H9 (cell line): Measurements from ENCODE around the gene KCNAB1. TPM values are rescaled to one million over a fixed set of nuclear protein-coding genes. Genes with fewer than 3 reads are reported as not detected.
"Not testable (repeated sequence)": the region's sequence is repeated elsewhere in the genome, so short reads cannot be mapped to it uniquely, and the experiment has no call there.

ENCODE experiments used
- DNase-seq: peaks from one replicate; pipeline ENCODE4 v3.0.0-alpha.2; 2017
- H2AFZ ChIP-seq: one replicate; pipeline ENCODE4 v1.6.1; 2013; ENCODE audit warnings: mild to moderate bottlenecking, low read length, control low read depth, moderate library complexity
- H2AK5ac ChIP-seq: 2 replicates; pipeline ENCODE4 v1.6.1; 2013; ENCODE audit warnings: low read length, control low read depth, mixed read lengths; ENCODE audit not compliant: insufficient read length
- H2BK120ac ChIP-seq: one replicate; pipeline ENCODE4 v1.6.1; 2013; ENCODE audit warnings: low read depth, mild to moderate bottlenecking, low read length, control low read depth, inconsistent platforms; ENCODE audit not compliant: poor library complexity, severe bottlenecking
- H2BK12ac ChIP-seq: 2 replicates; pipeline ENCODE4 v1.6.1; 2013; ENCODE audit warnings: low read length, control low read depth, mixed read lengths, low read depth; ENCODE audit not compliant: insufficient read length
- H2BK15ac ChIP-seq: 2 replicates; pipeline ENCODE4 v1.6.1; 2013; ENCODE audit warnings: low read depth, low read length, control low read depth
- H2BK20ac ChIP-seq: one replicate; pipeline ENCODE4 v1.6.1; 2013; ENCODE audit warnings: low read depth, mild to moderate bottlenecking, low read length, control low read depth, inconsistent platforms; ENCODE audit not compliant: poor library complexity, severe bottlenecking
- H2BK5ac ChIP-seq: 2 replicates; pipeline ENCODE4 v1.6.1; 2013; ENCODE audit warnings: low read length, control low read depth, mixed read lengths; ENCODE audit not compliant: insufficient read length
- H3K14ac ChIP-seq: 2 replicates; pipeline ENCODE4 v1.6.1; 2013; ENCODE audit warnings: low read length, control low read depth; ENCODE audit not compliant: insufficient read depth
- H3K18ac ChIP-seq: 2 replicates; pipeline ENCODE4 v1.6.1; 2013; ENCODE audit warnings: low read depth, mild to moderate bottlenecking, mixed read lengths, low read length, control low read depth; ENCODE audit not compliant: insufficient read length
- H3K23ac ChIP-seq: 2 replicates; pipeline ENCODE4 v1.6.1; 2013; ENCODE audit warnings: low read length, control low read depth, mixed read lengths, low read depth; ENCODE audit not compliant: insufficient read length
- H3K23me2 ChIP-seq: 2 replicates; pipeline ENCODE4 v1.6.1; 2013; ENCODE audit warnings: low read depth, mild to moderate bottlenecking, mixed read lengths, low read length, control low read depth; ENCODE audit not compliant: insufficient read length, poor library complexity, severe bottlenecking
- H3K27ac ChIP-seq: 2 replicates; pipeline ENCODE4 v1.5.1; 2013; ENCODE audit warnings: low read length, control low read depth, mixed read lengths, low read depth; ENCODE audit not compliant: insufficient read length
- H3K27me3 ChIP-seq: 2 replicates; pipeline ENCODE4 v1.6.1; 2013; ENCODE audit warnings: low read length, control low read depth, inconsistent platforms; ENCODE audit not compliant: insufficient read depth
- H3K4ac ChIP-seq: 2 replicates; pipeline ENCODE4 v1.6.1; 2013; ENCODE audit warnings: low read depth, mild to moderate bottlenecking, control low read depth, inconsistent platforms, low read length, moderate library complexity
- H3K4me1 ChIP-seq: 2 replicates; pipeline ENCODE4 v1.6.1; 2013; ENCODE audit warnings: low read length, control low read depth, inconsistent platforms; ENCODE audit not compliant: insufficient read depth
- H3K4me2 ChIP-seq: 2 replicates; pipeline ENCODE4 v1.6.1; 2013; ENCODE audit warnings: low read length, control low read depth, mixed read lengths; ENCODE audit not compliant: insufficient read length, insufficient read depth
- H3K56ac ChIP-seq: 2 replicates; pipeline ENCODE4 v1.6.1; 2013; ENCODE audit warnings: low read depth, mild to moderate bottlenecking, mixed read lengths, low read length, control low read depth; ENCODE audit not compliant: insufficient read length
- H3K79me1 ChIP-seq: 2 replicates; pipeline ENCODE4 v1.6.1; 2013; ENCODE audit warnings: low read depth, mild to moderate bottlenecking, moderate library complexity, low read length, control low read depth, inconsistent platforms; ENCODE audit not compliant: insufficient read depth, poor library complexity, severe bottlenecking
- H3K79me2 ChIP-seq: 2 replicates; pipeline ENCODE4 v1.6.1; 2013; ENCODE audit warnings: low read length, control low read depth, inconsistent platforms; ENCODE audit not compliant: insufficient read depth
- H3K9ac ChIP-seq: 2 replicates; pipeline ENCODE4 v1.6.1; 2013; ENCODE audit warnings: low read length, control low read depth, mixed read lengths; ENCODE audit not compliant: insufficient read length; ENCODE audit errors: extremely low read depth
- H3K9me3 ChIP-seq: one replicate; pipeline ENCODE4 v1.6.1; 2013; ENCODE audit warnings: low read depth, low read length, inconsistent platforms; ENCODE audit not compliant: control insufficient read depth
- H3T11ph ChIP-seq: one replicate; pipeline ENCODE4 v1.6.1; 2013; ENCODE audit warnings: mild to moderate bottlenecking, low read length, control low read depth, inconsistent platforms
- H4K20me1 ChIP-seq: one replicate; pipeline ENCODE4 v1.6.1; 2013; ENCODE audit not compliant: control insufficient read depth, insufficient read length, insufficient read depth
- H4K5ac ChIP-seq: 2 replicates; pipeline ENCODE4 v1.6.1; 2013; ENCODE audit warnings: low read depth, mild to moderate bottlenecking, mixed read lengths, low read length, control low read depth; ENCODE audit not compliant: insufficient read length
- H4K8ac ChIP-seq: replicated peaks from 2 replicates; pipeline ENCODE4 v1.6.1; 2013; ENCODE audit warnings: low read length, control low read depth, mixed read lengths, low read depth; ENCODE audit not compliant: insufficient read length
- H4K91ac ChIP-seq: 2 replicates; pipeline ENCODE4 v1.6.1; 2013; ENCODE audit warnings: low read depth, mild to moderate bottlenecking, moderate library complexity, mixed read lengths, low read length, control low read depth; ENCODE audit not compliant: insufficient read length
- H3K27ac Mint-ChIP-seq, 3 experiments: 2 replicates in 2 of 3; 3 replicates in 1 of 3; pipeline ENCODE4 v1.8.0; 2020 to 2021; ENCODE audit warnings: mixed read lengths in 3 of 3, mild to moderate bottlenecking in 1 of 3, moderate library complexity in 1 of 3
- H3K27me3 Mint-ChIP-seq: 2 replicates; pipeline ENCODE4 v1.8.0; 2021; ENCODE audit warnings: low read depth, mild to moderate bottlenecking, moderate library complexity, mixed read lengths
- H3K36me3 Mint-ChIP-seq, 3 experiments: 2 replicates in 2 of 3; 3 replicates in 1 of 3; pipeline ENCODE4 v1.8.0; 2020 to 2021; ENCODE audit warnings: low read depth in 3 of 3, mixed read lengths in 3 of 3; ENCODE audit not compliant: insufficient read depth in 1 of 3
- H3K4me1 Mint-ChIP-seq, 2 experiments: 2 replicates each; pipeline ENCODE4 v1.8.0; 2020; ENCODE audit warnings: mixed read lengths in 2 of 2
- H3K4me3 Mint-ChIP-seq, 2 experiments: 2 replicates in 1 of 2; 3 replicates in 1 of 2; pipeline ENCODE4 v1.8.0; 2020 to 2021; ENCODE audit warnings: mild to moderate bottlenecking in 2 of 2, mixed read lengths in 2 of 2, moderate library complexity in 1 of 2
- H3K9me3 Mint-ChIP-seq, 2 experiments: 2 replicates in 1 of 2; 3 replicates in 1 of 2; pipeline ENCODE4 v1.8.0; 2020; ENCODE audit warnings: mild to moderate bottlenecking in 2 of 2, mixed read lengths in 2 of 2, moderate library complexity in 1 of 2
- WGBS: extraction: QIAGEN DNeasy Blood & Tissue Kit; methylation state at CpG from one replicate; pipeline ENCODE4 v1.1.7; 2013; ENCODE audit warnings: missing lambda C conversion rate, low lambda C conversion rate, mixed read lengths; ENCODE audit not compliant: insufficient read length; ENCODE audit errors: extremely low coverage; 5-methylcytosine and 5-hydroxymethylcytosine counted together
- total RNA-seq: library from RNA; stranded (reverse); gene quantifications from 2 replicates; pipeline ENCODE4 v1.2.1, GENCODE V29; 2021
- TF ChIP-seq, protein P1 (sequence below): fragments of 200-600 bp; sonication (generic); conservative IDR thresholded peaks from 3 replicates; pipeline ENCODE4 v1.8.0; 2021; ENCODE audit warnings: antibody characterized with exemption, mild to moderate bottlenecking

Gene KCNAB1
- total RNA-seq, 1 experiment from 2014 or later = 3.7 TPM

DNA sequence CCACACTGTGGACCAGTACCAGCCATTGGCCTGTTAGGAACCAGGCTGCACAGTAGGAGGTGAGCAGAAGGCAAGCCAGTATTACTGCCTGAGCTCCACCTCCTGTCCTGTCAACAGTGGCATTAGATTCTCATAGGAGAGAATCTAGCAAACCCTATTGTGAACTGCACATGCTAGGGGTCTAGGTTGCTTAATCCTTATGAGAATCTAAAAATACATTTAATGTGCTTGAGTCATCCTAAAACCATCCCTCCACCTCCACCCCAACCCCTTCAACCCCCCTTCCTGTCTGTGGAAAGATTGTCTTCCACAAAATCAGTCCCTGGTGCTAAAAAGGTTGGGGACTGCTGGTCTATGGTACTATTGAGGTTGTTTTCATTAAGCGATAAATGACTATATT, 49.3 kb upstream of the KCNAB1 start:
- no peak overlapping the region for H3K9ac ChIP-seq
- peaks cover 0 to 6% of the 10 kb centered on the region in 2 experiments; a peak in 1 of 5 replicates for H3K9me3 Mint-ChIP-seq
- no peak overlapping the region for H3T11ph ChIP-seq
- no peaks in the 10 kb centered on the region for H3K9me3 ChIP-seq
- H4K8ac ChIP-seq = no peak overlapping the region
- H3K27me3 ChIP-seq = no peaks in the 10 kb centered on the region
- no CpG with 5 or more reads among the region's 1 CpG for WGBS
- no peaks in the 10 kb centered on the region for H3K79me2 ChIP-seq
- no peak overlapping the region for H2BK12ac ChIP-seq
- H3K56ac ChIP-seq = no peak overlapping the region
- no peak overlapping the region for H3K14ac ChIP-seq
- TF ChIP-seq, protein P1, sequence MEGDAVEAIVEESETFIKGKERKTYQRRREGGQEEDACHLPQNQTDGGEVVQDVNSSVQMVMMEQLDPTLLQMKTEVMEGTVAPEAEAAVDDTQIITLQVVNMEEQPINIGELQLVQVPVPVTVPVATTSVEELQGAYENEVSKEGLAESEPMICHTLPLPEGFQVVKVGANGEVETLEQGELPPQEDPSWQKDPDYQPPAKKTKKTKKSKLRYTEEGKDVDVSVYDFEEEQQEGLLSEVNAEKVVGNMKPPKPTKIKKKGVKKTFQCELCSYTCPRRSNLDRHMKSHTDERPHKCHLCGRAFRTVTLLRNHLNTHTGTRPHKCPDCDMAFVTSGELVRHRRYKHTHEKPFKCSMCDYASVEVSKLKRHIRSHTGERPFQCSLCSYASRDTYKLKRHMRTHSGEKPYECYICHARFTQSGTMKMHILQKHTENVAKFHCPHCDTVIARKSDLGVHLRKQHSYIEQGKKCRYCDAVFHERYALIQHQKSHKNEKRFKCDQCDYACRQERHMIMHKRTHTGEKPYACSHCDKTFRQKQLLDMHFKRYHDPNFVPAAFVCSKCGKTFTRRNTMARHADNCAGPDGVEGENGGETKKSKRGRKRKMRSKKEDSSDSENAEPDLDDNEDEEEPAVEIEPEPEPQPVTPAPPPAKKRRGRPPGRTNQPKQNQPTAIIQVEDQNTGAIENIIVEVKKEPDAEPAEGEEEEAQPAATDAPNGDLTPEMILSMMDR = no peak
- no peaks in the 10 kb centered on the region; the same call in 1 of the 2 replicates for H3K27me3 Mint-ChIP-seq
- H3K4me3 Mint-ChIP-seq = no peak overlapping the region
- H2BK20ac ChIP-seq = no peak overlapping the region
- no peak overlapping the region for H3K27ac Mint-ChIP-seq
- no peaks in the 10 kb centered on the region for H3K36me3 Mint-ChIP-seq
- no peak overlapping the region for H2AFZ ChIP-seq
- H3K79me1 ChIP-seq = no peaks in the 10 kb centered on the region
- H3K23me2 ChIP-seq = no peaks in the 10 kb centered on the region
- H3K4me2 ChIP-seq = no peak overlapping the region
- H2BK15ac ChIP-seq = no peak overlapping the region
- H4K91ac ChIP-seq = no peak overlapping the region
- no peaks in the 10 kb centered on the region for H4K20me1 ChIP-seq
- H2AK5ac ChIP-seq = no peak overlapping the region
- no peaks in the 10 kb centered on the region for H3K4me1 ChIP-seq
- no peak overlapping the region for H4K5ac ChIP-seq
- no peak overlapping the region for H3K18ac ChIP-seq
- H3K23ac ChIP-seq = no peak overlapping the region
- H3K4ac ChIP-seq = no peak overlapping the region
- no peak overlapping the region for H3K27ac ChIP-seq
- no peaks in the 10 kb centered on the region for H3K4me1 Mint-ChIP-seq
- no peak overlapping the region for H2BK5ac ChIP-seq
- no peak for DNase-seq
- no peak overlapping the region for H2BK120ac ChIP-seq

DNA sequence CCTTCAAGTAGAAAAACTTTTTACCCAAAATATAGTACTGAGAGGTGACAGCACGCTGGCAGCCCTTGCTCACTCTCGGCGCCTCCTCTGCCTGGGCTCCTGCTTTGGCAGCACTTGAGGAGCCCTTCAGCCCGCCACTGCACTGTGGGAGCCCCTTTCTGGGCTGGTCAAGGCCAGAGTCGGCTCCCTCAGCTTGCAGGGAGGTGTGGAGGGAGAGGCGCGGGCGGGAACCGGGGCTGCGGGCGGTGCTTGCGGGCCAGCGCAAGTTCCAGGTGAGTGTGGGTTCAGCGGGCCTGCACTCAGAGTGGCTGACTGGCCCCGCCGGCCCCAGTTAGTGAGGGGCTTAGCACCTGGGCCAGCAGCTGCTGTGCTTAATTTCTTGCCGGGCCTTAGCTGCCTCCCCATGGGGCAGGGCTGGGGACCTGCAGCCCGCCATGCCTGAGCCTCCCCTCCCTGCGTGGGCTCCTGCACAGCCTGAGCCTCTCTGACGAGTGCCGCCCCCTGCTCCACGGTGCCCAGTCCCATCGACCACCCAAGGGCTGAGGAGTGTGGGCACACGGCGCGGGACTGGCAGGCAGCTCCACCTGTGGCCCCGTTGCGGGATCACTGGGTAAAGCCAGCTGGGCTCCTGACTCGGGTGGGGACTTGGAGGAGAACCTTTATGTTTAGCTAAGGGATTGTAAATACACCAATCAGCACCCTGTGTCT, 47.3 kb upstream of the KCNAB1 start:
- H3K79me1 ChIP-seq, H3K56ac ChIP-seq, H4K5ac ChIP-seq, H2BK5ac ChIP-seq, H2BK120ac ChIP-seq, H2AK5ac ChIP-seq, H3K9ac ChIP-seq, H3K36me3 Mint-ChIP-seq, H3K23ac ChIP-seq, H3K4me3 Mint-ChIP-seq, H4K20me1 ChIP-seq, H2BK15ac ChIP-seq, H4K91ac ChIP-seq, DNase-seq, H3K4ac ChIP-seq, H2BK12ac ChIP-seq, H3K9me3 ChIP-seq, H2BK20ac ChIP-seq, H3K79me2 ChIP-seq, H3K4me2 ChIP-seq, H3K18ac ChIP-seq, H3K4me1 Mint-ChIP-seq, H3T11ph ChIP-seq, H3K27ac Mint-ChIP-seq, H3K27me3 Mint-ChIP-seq, H2AFZ ChIP-seq, H3K14ac ChIP-seq, H3K27ac ChIP-seq, H4K8ac ChIP-seq, H3K9me3 Mint-ChIP-seq, H3K23me2 ChIP-seq, H3K4me1 ChIP-seq, H3K27me3 ChIP-seq: not testable (repeated sequence)
- no CpG with 5 or more reads among the region's 29 CpGs for WGBS
